OCI-LY7 (cell line): ENCODE results near the gene ADAM23. TPM values are rescaled to one million over a fixed set of nuclear protein-coding genes. Genes with fewer than 3 reads are reported as not detected.

ENCODE experiments used
- BruUV-seq: library from RNA; stranded (reverse); fragments of 400-500 nt; replicated peaks from 2 replicates; lab custom pipeline; 2021; lab: Mats Ljungman, UMichigan
- CTCF ChIA-PET: fragments of 300-600 bp; sonication (Branson Sonifier 250); formaldehyde crosslinking; loops from one replicate; lab custom pipeline; 2022; ENCODE audit warnings: antibody characterized with exemption; ENCODE audit not compliant: unreplicated experiment; lab: Charles Lee
- POLR2A ChIA-PET: fragments of 300-600 bp; sonication (Branson Sonifier 250); formaldehyde crosslinking; loops from one replicate; lab custom pipeline; 2022; ENCODE audit warnings: antibody characterized with exemption; lab: Charles Lee
- DNase-seq: peaks from one replicate; pipeline ENCODE4 v3.0.0-alpha.2; 2015; ENCODE audit warnings: low spot score
- H2AFZ ChIP-seq: fragments of 200-600 bp; sonication (generic), shearing (Covaris generic); 2 replicates; pipeline ENCODE4 v1.6.1; 2014; ENCODE audit warnings: mild to moderate bottlenecking, antibody characterized with exemption, low read length, moderate library complexity
- H3K27ac ChIP-seq: fragments of 200-600 bp; sonication (generic); 2 replicates; pipeline ENCODE4 v1.5.1; 2014; ENCODE audit warnings: mixed run types, low read depth, mild to moderate bottlenecking, moderate library complexity, low read length, inconsistent platforms; ENCODE audit not compliant: poor library complexity, severe bottlenecking
- H3K36me3 ChIP-seq: fragments of 200-600 bp; sonication (generic); 2 replicates; pipeline ENCODE4 v1.6.1; 2014; ENCODE audit warnings: mild to moderate bottlenecking, antibody characterized with exemption, low read length, moderate library complexity, mixed read lengths; ENCODE audit not compliant: insufficient read depth
- H3K4me1 ChIP-seq: fragments of 200-600 bp; sonication (generic); 2 replicates; pipeline ENCODE4 v1.5.1; 2014; ENCODE audit warnings: mild to moderate bottlenecking, low read length; ENCODE audit not compliant: insufficient read depth, poor library complexity, severe bottlenecking
- H3K4me2 ChIP-seq: fragments of 200-600 bp; sonication (generic); 2 replicates; pipeline ENCODE4 v1.6.1; 2014; ENCODE audit warnings: mild to moderate bottlenecking, low read length
- H3K4me3 ChIP-seq: fragments of 200-600 bp; sonication (generic); 2 replicates; pipeline ENCODE4 v1.5.1; 2014; ENCODE audit warnings: mild to moderate bottlenecking, low read depth, low read length; ENCODE audit not compliant: poor library complexity, severe bottlenecking
- H3K79me2 ChIP-seq: fragments of 200-600 bp; sonication (generic); 2 replicates; pipeline ENCODE4 v1.6.1; 2016; ENCODE audit warnings: low read depth, mild to moderate bottlenecking, low read length, moderate library complexity, mixed read lengths; ENCODE audit not compliant: insufficient read depth
- H3K9me2 ChIP-seq: fragments of 200-600 bp; sonication (generic); 2 replicates; pipeline ENCODE4 v1.6.1; 2016; ENCODE audit warnings: mild to moderate bottlenecking, low read length, mixed read lengths; ENCODE audit not compliant: insufficient read depth
- H3K9me3 ChIP-seq: fragments of 200-600 bp; sonication (generic); 2 replicates; pipeline ENCODE4 v1.6.1; 2014; ENCODE audit warnings: mild to moderate bottlenecking, mixed run types, low read length, mixed read lengths
- H4K20me1 ChIP-seq: fragments of 200-600 bp; sonication (generic); 2 replicates; pipeline ENCODE4 v1.6.1; 2014; ENCODE audit warnings: mild to moderate bottlenecking, antibody characterized with exemption, low read length, moderate library complexity, mixed read lengths; ENCODE audit not compliant: insufficient read depth
- CTCF ChIP-seq: fragments of 200-600 bp; sonication (generic); conservative IDR thresholded peaks from 2 replicates; pipeline ENCODE4 v1.5.1; 2014; ENCODE audit warnings: mild to moderate bottlenecking, antibody characterized with exemption, low read length, moderate library complexity, mixed read lengths
- EZH2phosphoT487 ChIP-seq: fragments of 200-600 bp; sonication (generic); IDR thresholded peaks from 2 replicates; pipeline ENCODE4 v1.6.1; 2018; ENCODE audit warnings: low read depth, borderline replicate concordance, mild to moderate bottlenecking, mixed run types, antibody characterized with exemption, low read length, moderate library complexity, mixed read lengths
- intact Hi-C: fragments of 100-400 bp; cut with micrococcal nuclease; formaldehyde crosslinking; loops from one replicate; pipeline ENCODE4 v1.10.0; 2022; ENCODE audit not compliant: unreplicated experiment
- total RNA-seq, 2 experiments: library from RNA; depleted of rRNA in 1 of 2; stranded (reverse); fragments of >200 nt in 1 of 2; shearing (Covaris generic) in 1 of 2; gene quantifications; 2 replicates each; pipeline ENCODE4 v1.2.3, GENCODE V29; 2014 to 2022

Gene ADAM23
- total RNA-seq, 2 experiments from 2014 or later, result 0.53 TPM; not detected in 1

GRCh38 chr2:206615417-206616089 lies 172.2 kb downstream of the ADAM23 start:
- Histone ChIP-seq H3K9me2 (no peaks in the 10 kb centered on the region), H3K4me1 (no peaks in the 10 kb centered on the region), H3K27ac (no peak overlapping the region), H3K36me3 (no peaks in the 10 kb centered on the region), H3K9me3 (no peaks in the 10 kb centered on the region), H3K4me3 (no peak overlapping the region), H4K20me1 (no peaks in the 10 kb centered on the region), H3K4me2 (no peak overlapping the region), H2AFZ (no peak overlapping the region), H3K79me2 (no peaks in the 10 kb centered on the region)
- no TSS peak for BruUV-seq
- no peak for TF ChIP-seq EZH2phosphoT487
- ChIA-PET CTCF (no interaction called here), POLR2A (interaction anchor here (0.5 kb wide), 1 partner anchor 851 kb away, joined by 3 read pairs; no protein-coding TSS in a partner anchor)
- DNase-seq, result no peak
- intact Hi-C loops, result no loop called here

GRCh38 chr2:206616151-206616550 lies 172.8 kb downstream of the ADAM23 start:
- Histone ChIP-seq H3K4me3 (no peak overlapping the region), H3K4me1 (no peaks in the 10 kb centered on the region), H3K4me2 (no peak overlapping the region), H4K20me1 (no peaks in the 10 kb centered on the region), H3K9me2 (no peaks in the 10 kb centered on the region), H3K27ac (no peak overlapping the region), H3K79me2 (no peaks in the 10 kb centered on the region), H3K36me3 (no peaks in the 10 kb centered on the region), H2AFZ (no peak overlapping the region), H3K9me3 (no peaks in the 10 kb centered on the region)
- POLR2A ChIA-PET, result interaction anchor here (0.6 kb wide), 1 partner anchor 917 kb away, joined by 3 read pairs; no protein-coding TSS in a partner anchor
- intact Hi-C loops, result no loop called here
- CTCF ChIA-PET, result no interaction called here
- no TSS peak for BruUV-seq
- no peak for DNase-seq
- no peak for TF ChIP-seq EZH2phosphoT487

- Histone ChIP-seq H3K9me2 (no peaks in the 10 kb centered on the region), H3K9me3 (no peaks in the 10 kb centered on the region), H3K4me3 (no peak overlapping the region), H3K79me2 (no peaks in the 10 kb centered on the region), H3K27ac (no peak overlapping the region), H3K36me3 (no peaks in the 10 kb centered on the region), H4K20me1 (no peaks in the 10 kb centered on the region), H3K4me2 (no peak overlapping the region), H2AFZ (no peak overlapping the region), H3K4me1 (no peaks in the 10 kb centered on the region)
- no peak for DNase-seq
- TF ChIP-seq EZH2phosphoT487, result no peak
- TF ChIP-seq CTCF, result no peak
- intact Hi-C loops, result no loop called here
- ChIA-PET CTCF (no interaction called here), POLR2A (interaction anchor here (0.5 to 0.6 kb wide), 3 partner anchors 52 to 647 kb away, joined by 3 to 4 read pairs (median 3); no protein-coding TSS in a partner anchor)
- BruUV-seq, result no TSS peak
Observed at GRCh38 chr2:206619011-206619410, 175.7 kb downstream of the ADAM23 start.
